Fibroblast of lung (primary cell): Measurements from ENCODE around the gene NDUFV1. TPM values are rescaled to one million over a fixed set of nuclear protein-coding genes. Genes with fewer than 3 reads are reported as not detected.
"Not testable (repeated sequence)": the region's sequence is repeated elsewhere in the genome, so short reads cannot be mapped to it uniquely, and the experiment has no call there.

Experiments used
- DNase-seq, 2 donors: peaks; one replicate each; pipeline versions ENCODE4 v3.0.0 to v3.0.0-alpha.2; 2010; ENCODE audit warnings: low read depth in 2 of 2
- H2AFZ ChIP-seq: 2 replicates; pipeline ENCODE4 v1.5.1; 2012; ENCODE audit warnings: low read length, control low read depth, inconsistent platforms
- H3K27ac ChIP-seq: 2 replicates; pipeline ENCODE4 v1.5.1; 2011; ENCODE audit warnings: low read length, control low read depth; ENCODE audit not compliant: insufficient read depth
- H3K27me3 ChIP-seq: 2 replicates; pipeline ENCODE4 v1.5.1; 2011; ENCODE audit warnings: mild to moderate bottlenecking, low read length; ENCODE audit not compliant: control insufficient read depth, insufficient read depth
- H3K36me3 ChIP-seq: 2 replicates; pipeline ENCODE4 v1.5.1; 2011; ENCODE audit warnings: low read length; ENCODE audit not compliant: control insufficient read depth, insufficient read depth
- H3K4me1 ChIP-seq: 2 replicates; pipeline ENCODE4 v1.5.1; 2011; ENCODE audit warnings: low read length; ENCODE audit not compliant: control insufficient read depth, insufficient read depth; ENCODE audit errors: extremely low read depth
- H3K4me2 ChIP-seq: 2 replicates; pipeline ENCODE4 v1.5.1; 2011; ENCODE audit warnings: low read length, control low read depth; ENCODE audit not compliant: insufficient read depth; ENCODE audit errors: extremely low read depth
- H3K4me3 ChIP-seq, 4 experiments: fragments of 200-600 bp in 1 of 4; sonication (generic) in 1 of 4; replicated peaks in 1 of 4; 2 replicates each; pipeline ENCODE4 v1.5.1; 2011 to 2016; ENCODE audit warnings: low read length in 4 of 4, low read depth in 3 of 4, mild to moderate bottlenecking in 3 of 4, control low read depth in 2 of 4, inconsistent platforms in 1 of 4, mixed read lengths in 1 of 4; ENCODE audit not compliant: insufficient read depth in 1 of 4; ENCODE audit errors: control extremely low read depth in 1 of 4
- H3K79me2 ChIP-seq: 2 replicates; pipeline ENCODE4 v1.5.1; 2012; ENCODE audit warnings: mild to moderate bottlenecking, low read length, inconsistent platforms; ENCODE audit not compliant: control insufficient read depth, insufficient read depth
- H3K9ac ChIP-seq: 2 replicates; pipeline ENCODE4 v1.5.1; 2011; ENCODE audit warnings: mild to moderate bottlenecking, low read length, control low read depth; ENCODE audit not compliant: insufficient read depth
- H3K9me3 ChIP-seq: 2 replicates; pipeline ENCODE4 v1.5.1; 2012; ENCODE audit warnings: low read depth, low read length; ENCODE audit not compliant: control insufficient read depth, insufficient read depth
- H4K20me1 ChIP-seq: 2 replicates; pipeline ENCODE4 v1.5.1; 2011; ENCODE audit warnings: low read length; ENCODE audit not compliant: control insufficient read depth, insufficient read depth; ENCODE audit errors: extremely low read depth
- EZH2 ChIP-seq: IDR thresholded peaks from 2 replicates; pipeline ENCODE4 v1.5.1; 2012; ENCODE audit warnings: low read length, control low read depth, mild to moderate bottlenecking; ENCODE audit errors: missing control alignments
- polyA plus RNA-seq, 2 donors: library from polyadenylated mRNA; depleted of rRNA in 1 of 2; stranded (reverse) in 1 of 2; unstranded in 1 of 2; fragments of >200 nt; gene quantifications; 2 replicates each; pipeline ENCODE4 v1.2.1, GENCODE V29; 2011 to 2012; ENCODE audit warnings: missing spikeins in 1 of 2
- total RNA-seq: library from RNA; depleted of rRNA; stranded (reverse); fragments of >200 nt; gene quantifications from 2 replicates; pipeline ENCODE4 v1.2.1, GENCODE V29; 2014
- TF ChIP-seq, protein P1 (sequence below), 2 donors: IDR thresholded peaks in 1 of 2; conservative IDR thresholded peaks in 1 of 2; 1 replicate in 1 of 2; 2 replicates in 1 of 2; pipeline ENCODE4 v1.5.1; 2011 to 2012; ENCODE audit warnings: low read length in 2 of 2, control low read depth in 1 of 2, inconsistent platforms in 1 of 2, low read depth in 1 of 2, mild to moderate bottlenecking in 1 of 2

The NDUFV1 gene
- total and polyA plus RNA-seq, 2 donors (not counting 1 experiment from before 2014, with no cell fraction given) = 64.9 to 171 TPM

DNA sequence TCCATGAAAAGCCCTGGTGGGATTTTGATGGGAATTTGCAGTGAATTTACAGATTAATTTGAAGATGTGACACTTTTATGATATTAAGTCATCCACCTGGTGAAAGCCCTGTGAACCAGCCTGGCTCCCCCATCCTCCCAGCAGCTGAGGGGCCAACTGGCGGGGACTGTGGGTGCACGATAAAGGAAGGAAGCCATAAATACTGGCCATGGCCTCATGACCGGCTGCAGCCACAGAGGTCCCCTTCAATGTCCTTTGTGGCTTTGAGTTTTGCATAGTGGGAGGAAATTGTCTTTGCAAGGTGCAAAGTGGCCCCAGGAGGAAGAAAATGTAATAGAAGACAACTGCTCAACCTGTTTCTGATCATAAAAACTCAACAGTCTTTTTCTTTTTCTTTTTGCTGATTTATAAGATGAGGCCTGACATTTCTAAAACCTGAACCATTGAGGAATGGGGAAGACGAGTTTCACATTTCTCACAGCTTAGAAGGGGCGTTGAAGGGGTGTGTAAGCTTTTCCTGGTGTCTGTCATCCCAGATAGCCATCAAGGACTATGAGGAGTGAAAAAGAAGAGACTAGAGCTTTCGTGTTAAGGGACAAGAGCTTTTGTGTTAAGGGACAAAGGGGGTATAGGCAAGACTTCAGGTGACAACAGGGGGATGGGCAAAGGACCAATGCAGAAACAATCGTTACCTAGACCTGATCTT is 6.3 kb upstream of the NDUFV1 start:
- Histone ChIP-seq H3K27ac (no peak overlapping the region), H4K20me1 (no peaks in the 10 kb centered on the region), H3K79me2 (no peaks in the 10 kb centered on the region), H3K9ac (no peak overlapping the region), H2AFZ (no peak overlapping the region), H3K4me3 (no peak overlapping the region), H3K36me3 (no peaks in the 10 kb centered on the region), H3K4me2 (no peak overlapping the region), H3K27me3 (no peaks in the 10 kb centered on the region), H3K9me3 (no peaks in the 10 kb centered on the region), H3K4me1 (no peaks in the 10 kb centered on the region)
- DNase-seq = no peak
- TF ChIP-seq EZH2 = no peak
- TF ChIP-seq, protein P1, sequence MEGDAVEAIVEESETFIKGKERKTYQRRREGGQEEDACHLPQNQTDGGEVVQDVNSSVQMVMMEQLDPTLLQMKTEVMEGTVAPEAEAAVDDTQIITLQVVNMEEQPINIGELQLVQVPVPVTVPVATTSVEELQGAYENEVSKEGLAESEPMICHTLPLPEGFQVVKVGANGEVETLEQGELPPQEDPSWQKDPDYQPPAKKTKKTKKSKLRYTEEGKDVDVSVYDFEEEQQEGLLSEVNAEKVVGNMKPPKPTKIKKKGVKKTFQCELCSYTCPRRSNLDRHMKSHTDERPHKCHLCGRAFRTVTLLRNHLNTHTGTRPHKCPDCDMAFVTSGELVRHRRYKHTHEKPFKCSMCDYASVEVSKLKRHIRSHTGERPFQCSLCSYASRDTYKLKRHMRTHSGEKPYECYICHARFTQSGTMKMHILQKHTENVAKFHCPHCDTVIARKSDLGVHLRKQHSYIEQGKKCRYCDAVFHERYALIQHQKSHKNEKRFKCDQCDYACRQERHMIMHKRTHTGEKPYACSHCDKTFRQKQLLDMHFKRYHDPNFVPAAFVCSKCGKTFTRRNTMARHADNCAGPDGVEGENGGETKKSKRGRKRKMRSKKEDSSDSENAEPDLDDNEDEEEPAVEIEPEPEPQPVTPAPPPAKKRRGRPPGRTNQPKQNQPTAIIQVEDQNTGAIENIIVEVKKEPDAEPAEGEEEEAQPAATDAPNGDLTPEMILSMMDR (conservative IDR thresholded peaks at IDR 0.05 in 1 of 2, IDR thresholded peaks at IDR 0.05 in 1 of 2; ENCODE audit: low read depth in 1 of 2, low read length in 2 of 2) = no peak

DNA sequence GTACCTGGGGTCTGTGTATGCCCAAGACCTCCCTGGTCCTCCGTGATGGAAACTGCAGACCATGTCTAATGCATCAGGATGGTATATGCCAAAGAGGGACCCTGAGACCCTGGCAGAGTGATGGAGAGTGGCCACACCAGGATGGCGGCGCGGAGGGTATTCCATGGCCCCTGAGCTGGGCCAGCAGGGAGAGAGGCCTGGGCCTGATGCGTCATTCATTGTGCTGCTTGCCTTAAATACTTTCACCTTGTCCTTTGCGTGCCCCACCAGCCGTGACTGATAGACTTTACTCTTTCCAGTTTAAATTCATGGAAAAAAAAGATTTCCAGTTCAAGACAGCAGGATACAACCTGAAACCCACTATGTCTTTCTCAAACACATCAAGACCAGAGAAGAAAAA is 5.6 kb upstream of the NDUFV1 start:
- H3K4me1 ChIP-seq = peaks cover 5% of the 10 kb centered on the region
- H3K27me3 ChIP-seq = no peaks in the 10 kb centered on the region
- H3K36me3 ChIP-seq = no peaks in the 10 kb centered on the region
- H3K9ac ChIP-seq = no peak overlapping the region
- no peak overlapping the region for H3K4me3 ChIP-seq
- H3K27ac ChIP-seq = no peak overlapping the region
- H3K9me3 ChIP-seq = no peaks in the 10 kb centered on the region
- no peak overlapping the region for H2AFZ ChIP-seq
- H3K4me2 ChIP-seq = no peak overlapping the region
- TF ChIP-seq EZH2 = no peak
- TF ChIP-seq, protein P1 (conservative IDR thresholded peaks at IDR 0.05 in 1 of 2, IDR thresholded peaks at IDR 0.05 in 1 of 2; ENCODE audit: low read depth in 1 of 2, low read length in 2 of 2) = no peak
- H3K79me2 ChIP-seq = no peaks in the 10 kb centered on the region
- no peaks in the 10 kb centered on the region for H4K20me1 ChIP-seq
- DNase-seq = no peak

DNA sequence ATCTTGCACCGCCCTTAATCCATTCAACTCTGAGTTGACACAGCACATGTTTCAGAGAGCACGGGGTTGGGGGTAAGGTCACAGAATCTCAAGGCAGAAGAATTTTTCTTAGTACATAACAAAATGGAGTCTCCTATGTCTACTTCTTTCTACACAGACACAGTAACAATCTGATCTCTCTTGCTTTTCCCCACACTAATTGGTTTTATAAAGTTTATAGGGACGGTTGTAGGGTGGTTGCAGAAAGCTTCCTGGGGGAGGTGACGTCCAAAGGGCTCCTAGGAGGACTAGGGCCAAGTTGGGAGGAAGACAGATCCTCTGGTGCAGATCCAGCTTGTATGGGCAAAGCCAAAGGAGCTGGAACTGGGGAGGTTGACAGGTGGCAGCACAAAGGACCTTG is 2.6 kb upstream of the NDUFV1 start:
- not testable (repeated sequence) for H3K4me2 ChIP-seq, H3K27ac ChIP-seq, H3K9me3 ChIP-seq, DNase-seq, H4K20me1 ChIP-seq, H3K27me3 ChIP-seq, H3K79me2 ChIP-seq, H3K9ac ChIP-seq, H2AFZ ChIP-seq, H3K4me3 ChIP-seq, H3K36me3 ChIP-seq
- H3K4me1 ChIP-seq = peaks cover 12% of the 10 kb centered on the region
